Esophagus muscularis mucosa (tissue), 4 donors: ENCODE data around the gene SSR1. TPM values are rescaled to one million over a fixed set of nuclear protein-coding genes. Genes with fewer than 3 reads are reported as not detected.

Experiments
- DNase-seq: peaks from one replicate; pipeline ENCODE4 v3.0.0-alpha.2; 2017; ENCODE audit errors: extremely low spot score
- H3K27ac ChIP-seq, 4 donors: fragments of 200-600 bp; sonication (generic); replicated peaks in 1 of 4; 1 replicate in 3 of 4; 2 replicates in 1 of 4; pipeline ENCODE4 v1.5.1; 2016 to 2019; ENCODE audit warnings: mild to moderate bottlenecking in 1 of 4
- H3K27me3 ChIP-seq, 4 donors: fragments of 200-600 bp; sonication (generic); one replicate each; pipeline versions ENCODE4 v1.5.1 to v1.6.0; 2016 to 2019
- H3K36me3 ChIP-seq, 4 donors: fragments of 200-600 bp; sonication (generic); one replicate each; pipeline ENCODE4 v1.5.1; 2016 to 2019
- H3K4me1 ChIP-seq, 4 donors: fragments of 200-600 bp; sonication (generic); one replicate each; pipeline ENCODE4 v1.5.1; 2016 to 2019
- H3K4me3 ChIP-seq, 4 donors: fragments of 200-600 bp; sonication (generic); 1 replicate in 2 of 4; 2 replicates in 2 of 4; pipeline ENCODE4 v1.5.1; 2016 to 2019; ENCODE audit warnings: mild to moderate bottlenecking in 4 of 4, moderate library complexity in 1 of 4
- H3K9me3 ChIP-seq, 4 donors: fragments of 200-600 bp; sonication (generic); 1 replicate in 3 of 4; 2 replicates in 1 of 4; pipeline ENCODE4 v1.5.1; 2016 to 2019
- EP300 ChIP-seq: sonication (generic); formaldehyde crosslinking; IDR thresholded peaks from one replicate; pipeline ENCODE4 v1.6.1; 2017; ENCODE audit warnings: antibody characterized with exemption
- POLR2A ChIP-seq: fragments of 450-650 bp; IDR thresholded peaks from one replicate; pipeline ENCODE4 v1.6.1; 2017; ENCODE audit warnings: antibody characterized with exemption, moderate library complexity, mild to moderate bottlenecking, low read depth
- POLR2AphosphoS5 ChIP-seq, 2 donors: sonication (generic); formaldehyde crosslinking; IDR thresholded peaks; one replicate each; pipeline ENCODE4 v1.6.1; 2017; ENCODE audit warnings: antibody characterized with exemption in 2 of 2
- WGBS: methylation state at CpG from one replicate; pipeline ENCODE4 v1.1.5; 2018; 5-methylcytosine and 5-hydroxymethylcytosine counted together
- intact Hi-C: fragments of 100-400 bp; cut with DNase I; formaldehyde crosslinking; loops from one replicate; pipeline ENCODE4 v1.15.1; 2023
- total RNA-seq, 4 donors: library from RNA; depleted of rRNA; stranded (reverse); fragments of >200 nt; gene quantifications; one replicate each; pipeline versions ENCODE4 v1.1.0 to v1.2.1, GENCODE V29; 2016
- TF ChIP-seq, protein P1 (sequence below), 3 experiments: fragments of 200-600 bp in 2 of 3; fragments of 450-650 bp in 1 of 3; sonication (generic) in 2 of 3; IDR thresholded peaks; one replicate each; pipeline ENCODE4 v1.5.1; 2017 to 2019; ENCODE audit warnings: antibody characterized with exemption in 3 of 3, mild to moderate bottlenecking in 2 of 3, moderate library complexity in 1 of 3

Gene SSR1
- total RNA-seq, 4 donors from 2014 or later = 29.5 to 41.3 (median 34.2) TPM

DNA sequence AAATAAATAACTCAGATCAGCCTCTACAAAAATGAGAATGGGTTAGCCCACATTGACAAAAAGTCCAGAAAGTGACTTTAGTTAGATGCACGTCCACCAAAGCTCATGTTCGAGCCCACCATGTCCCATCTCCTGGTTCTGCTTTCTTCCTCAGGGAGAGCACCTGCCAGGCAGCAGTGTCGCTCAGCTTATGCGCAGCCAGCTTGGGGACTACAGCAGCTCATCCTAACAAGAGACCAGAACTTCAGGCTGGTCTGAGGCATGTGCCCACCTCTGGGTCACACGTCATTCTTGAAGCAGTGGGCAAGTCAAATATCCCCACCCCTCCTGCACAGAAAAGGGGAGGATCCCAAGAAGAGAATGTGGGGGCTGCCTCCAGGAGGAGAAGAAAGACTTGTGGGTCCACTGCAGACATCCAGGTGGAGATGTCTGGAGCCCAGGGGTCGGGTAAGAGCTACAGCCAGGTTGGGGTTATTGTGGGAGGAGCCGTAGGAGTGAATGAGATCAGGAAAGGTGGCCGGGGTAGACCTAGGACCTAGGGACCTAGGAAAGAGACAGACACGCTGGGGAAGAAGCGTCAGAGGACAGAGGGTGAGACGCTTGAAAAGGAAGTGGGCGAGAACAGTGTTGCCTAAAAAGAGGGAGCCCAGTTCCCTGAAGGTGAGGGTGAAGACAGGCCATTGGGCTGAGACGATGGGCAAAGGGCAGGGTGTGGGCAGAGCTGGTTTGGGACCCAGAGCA, 52.5 kb downstream of the SSR1 start:
- DNase-seq = no peak
- Histone ChIP-seq H3K27ac (peak overlapping the region; percentile 63 to 84 (median 74)), H3K27me3 (no peaks in the 10 kb centered on the region), H3K36me3 (no peaks in the 10 kb centered on the region), H3K4me3 (peak overlapping the region; percentile 56 to 73 (median 67)), H3K9me3 (peaks cover 0 to 11% (median 4%) of the 10 kb centered on the region in 4 donors), H3K4me1 (peaks cover 8 to 19% (median 15%) of the 10 kb centered on the region in 4 donors)
- 63% methylated on average over 10 of the region's 13 CpGs for WGBS
- TF ChIP-seq, protein P1, sequence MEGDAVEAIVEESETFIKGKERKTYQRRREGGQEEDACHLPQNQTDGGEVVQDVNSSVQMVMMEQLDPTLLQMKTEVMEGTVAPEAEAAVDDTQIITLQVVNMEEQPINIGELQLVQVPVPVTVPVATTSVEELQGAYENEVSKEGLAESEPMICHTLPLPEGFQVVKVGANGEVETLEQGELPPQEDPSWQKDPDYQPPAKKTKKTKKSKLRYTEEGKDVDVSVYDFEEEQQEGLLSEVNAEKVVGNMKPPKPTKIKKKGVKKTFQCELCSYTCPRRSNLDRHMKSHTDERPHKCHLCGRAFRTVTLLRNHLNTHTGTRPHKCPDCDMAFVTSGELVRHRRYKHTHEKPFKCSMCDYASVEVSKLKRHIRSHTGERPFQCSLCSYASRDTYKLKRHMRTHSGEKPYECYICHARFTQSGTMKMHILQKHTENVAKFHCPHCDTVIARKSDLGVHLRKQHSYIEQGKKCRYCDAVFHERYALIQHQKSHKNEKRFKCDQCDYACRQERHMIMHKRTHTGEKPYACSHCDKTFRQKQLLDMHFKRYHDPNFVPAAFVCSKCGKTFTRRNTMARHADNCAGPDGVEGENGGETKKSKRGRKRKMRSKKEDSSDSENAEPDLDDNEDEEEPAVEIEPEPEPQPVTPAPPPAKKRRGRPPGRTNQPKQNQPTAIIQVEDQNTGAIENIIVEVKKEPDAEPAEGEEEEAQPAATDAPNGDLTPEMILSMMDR (IDR thresholded peaks at IDR 0.05) = no peak
- no peak for TF ChIP-seq EP300
- no peak for TF ChIP-seq POLR2AphosphoS5 (IDR thresholded peaks at IDR 0.05)
- no peak for TF ChIP-seq POLR2A
- intact Hi-C loops = no loop called here

DNA sequence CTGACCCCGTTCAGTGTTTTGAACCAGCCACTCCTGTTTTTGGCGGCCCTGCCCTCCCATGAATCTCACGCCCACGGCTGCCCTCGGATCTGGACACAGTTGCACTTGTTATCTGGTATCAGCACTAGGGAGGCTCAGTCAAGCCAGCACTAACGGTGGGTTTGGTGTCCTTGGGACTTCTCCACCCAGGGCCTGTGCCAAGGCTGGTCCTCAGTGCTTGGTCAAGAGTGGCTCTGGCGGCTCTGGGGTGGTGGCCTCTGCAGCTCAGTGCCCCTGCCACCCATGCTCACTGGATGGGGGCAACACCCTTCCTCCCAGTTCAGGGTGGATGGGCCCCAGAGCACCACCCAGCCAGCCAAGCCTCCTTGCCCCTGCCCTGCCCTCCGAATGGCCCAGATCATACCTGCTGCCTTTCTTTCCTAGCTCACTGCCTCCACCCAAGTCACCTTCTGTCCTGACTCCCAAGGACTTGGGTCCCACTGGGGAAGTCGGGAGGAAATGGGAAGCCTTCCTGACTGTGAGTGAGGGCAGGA, 54.7 kb downstream of the SSR1 start:
- 85% methylated on average over 9 of the region's 9 CpGs for WGBS
- Histone ChIP-seq H3K4me1 (peaks cover 14 to 19% (median 16%) of the 10 kb centered on the region in 4 donors), H3K27me3 (no peaks in the 10 kb centered on the region), H3K4me3 (no peak overlapping the region), H3K9me3 (peaks cover 0 to 14% (median 4%) of the 10 kb centered on the region in 4 donors), H3K27ac (no peak overlapping the region), H3K36me3 (no peaks in the 10 kb centered on the region)
- no peak for DNase-seq
- intact Hi-C loops = no loop called here
- TF ChIP-seq, protein P1 (IDR thresholded peaks at IDR 0.05) = no peak
- TF ChIP-seq EP300 (no peak), POLR2AphosphoS5 (IDR thresholded peaks at IDR 0.05) (no peak), POLR2A (no peak)

DNA sequence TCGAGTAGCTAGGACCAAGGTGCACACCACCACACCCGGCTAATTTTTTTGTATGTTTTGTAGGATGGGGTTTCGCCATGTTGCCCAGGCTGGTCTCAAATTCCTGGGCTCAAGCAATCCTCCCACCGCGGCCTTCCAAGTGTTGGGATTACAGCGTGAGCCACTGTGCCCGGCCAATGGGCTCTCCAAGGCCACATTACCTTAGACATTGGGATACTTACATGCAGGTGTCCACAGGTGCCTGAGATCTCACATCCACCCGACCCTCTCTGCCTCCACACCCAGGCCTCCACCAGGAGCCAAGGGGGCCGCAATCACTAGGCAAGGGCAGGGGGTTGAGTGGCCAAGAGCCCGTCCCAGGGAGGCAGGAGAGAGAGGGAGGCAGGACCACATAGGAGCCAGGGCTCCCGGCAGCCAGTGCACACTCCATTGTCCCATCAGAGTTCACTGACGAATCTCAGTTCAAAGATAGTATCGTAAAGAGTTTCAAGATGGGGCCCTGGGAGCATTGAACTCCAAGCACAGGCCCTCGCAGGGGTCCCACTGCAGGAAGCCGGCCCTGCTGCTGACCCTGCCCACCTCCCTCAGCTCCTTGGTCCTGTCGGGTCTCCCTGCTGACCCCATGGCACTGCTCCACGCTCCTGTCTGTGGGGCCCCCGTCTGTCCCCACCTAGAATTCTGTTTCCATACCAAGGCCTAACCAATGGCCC, 55.3 kb downstream of the SSR1 start:
- Histone ChIP-seq H3K4me3 (no peak overlapping the region), H3K4me1 (peaks cover 14 to 19% (median 16%) of the 10 kb centered on the region in 4 donors), H3K27me3 (no peaks in the 10 kb centered on the region), H3K27ac (no peak overlapping the region), H3K36me3 (no peaks in the 10 kb centered on the region), H3K9me3 (peaks cover 0 to 14% (median 4%) of the 10 kb centered on the region in 4 donors)
- intact Hi-C loops = no loop called here
- DNase-seq = no peak
- WGBS = 93% methylated on average over 18 of the region's 18 CpGs
- TF ChIP-seq EP300 (no peak), POLR2AphosphoS5 (IDR thresholded peaks at IDR 0.05) (no peak), POLR2A (no peak)
- TF ChIP-seq, protein P1 (IDR thresholded peaks at IDR 0.05) = no peak

DNA sequence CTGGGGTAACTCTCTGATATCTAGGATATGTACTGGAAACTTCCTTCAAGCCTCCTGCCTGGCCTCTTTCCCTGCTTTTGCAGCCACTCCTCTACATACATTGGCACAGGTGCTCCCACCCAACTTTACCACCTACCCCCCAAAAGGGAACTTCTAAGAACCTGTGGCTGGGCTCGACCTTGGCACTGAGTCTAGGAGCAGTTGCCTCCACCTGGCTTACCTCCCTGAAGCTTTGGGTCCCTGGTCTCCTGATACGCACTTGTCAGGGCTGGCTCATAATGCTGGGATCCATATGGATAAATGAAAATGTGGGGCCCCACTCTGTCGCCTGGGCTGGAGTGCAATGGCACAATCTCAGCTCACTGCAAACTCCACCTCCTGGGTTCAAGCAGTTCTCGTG, 56.2 kb downstream of the SSR1 start:
- 79% methylated on average over 4 of the region's 4 CpGs for WGBS
- Histone ChIP-seq H3K27me3 (no peaks in the 10 kb centered on the region), H3K9me3 (peaks cover 0 to 14% (median 4%) of the 10 kb centered on the region in 4 donors), H3K4me3 (no peak overlapping the region), H3K36me3 (peaks cover 0 to 9% (median 6%) of the 10 kb centered on the region in 4 donors), H3K27ac (no peak overlapping the region), H3K4me1 (peaks cover 11 to 16% (median 14%) of the 10 kb centered on the region in 4 donors)
- no peak for DNase-seq
- no peak for TF ChIP-seq POLR2A
- no peak for TF ChIP-seq EP300
- TF ChIP-seq, protein P1 (IDR thresholded peaks at IDR 0.05) = no peak
- TF ChIP-seq POLR2AphosphoS5 (IDR thresholded peaks at IDR 0.05) = no peak
- intact Hi-C loops = no loop called here
